ENCODE data around the gene MYO15A. TPM values are rescaled to one million over a fixed set of nuclear protein-coding genes. Genes with fewer than 3 reads are reported as not detected.

The MYO15A gene
- total RNA-seq, 1 experiment from 2014 or later, result 0.28 TPM

GRCh38 chr17:18105595-18105994 lies 3.0 kb upstream of the MYO15A start:
- ChIA-PET POLR2A (ENCODE audit: low non-redundant PET) (no interaction called here), CTCF (no interaction called here)
- BruUV-seq (replicated peaks), result no TSS peak
- H3K4me3 ChIP-seq (ENCODE audit: low read depth, low read length, poor library complexity, severe bottlenecking), result no peak overlapping the region
- H3K4me1 ChIP-seq (ENCODE audit: insufficient read depth, low read length, poor library complexity, severe bottlenecking), result peaks cover 12% of the 10 kb centered on the region
- no peaks in the 10 kb centered on the region for H3K9me3 ChIP-seq (ENCODE audit: low read depth, low read length, poor library complexity, severe bottlenecking)
- H3K36me3 ChIP-seq (ENCODE audit: insufficient read depth, low read length, poor library complexity, severe bottlenecking), result peaks cover 6% of the 10 kb centered on the region
- no peaks in the 10 kb centered on the region for H3K27me3 ChIP-seq (replicated peaks; ENCODE audit: insufficient read depth, low read depth, low read length, poor library complexity)
- TF ChIP-seq CTCF (conservative IDR thresholded peaks at IDR 0.05; ENCODE audit: low read depth, low read length) (no peak), EZH2 (IDR thresholded peaks at IDR 0.05; ENCODE audit: borderline replicate concordance, low read depth, low read length, poor library complexity, severe bottlenecking) (no peak)
- intact Hi-C loops (cut with micrococcal nuclease; ENCODE audit: unreplicated experiment), result no loop called here
- H3K27ac ChIP-seq (ENCODE audit: low read depth, low read length, poor library complexity, severe bottlenecking), result no peak overlapping the region
- DNase-seq (ENCODE audit: low spot score), result no peak

GRCh38 chr17:18106211-18106610 lies 2.3 kb upstream of the MYO15A start:
- no peak for TF ChIP-seq CTCF (conservative IDR thresholded peaks at IDR 0.05; ENCODE audit: low read depth, low read length)
- no peak for TF ChIP-seq EZH2 (IDR thresholded peaks at IDR 0.05; ENCODE audit: borderline replicate concordance, low read depth, low read length, poor library complexity, severe bottlenecking)
- ChIA-PET CTCF (no interaction called here), POLR2A (ENCODE audit: low non-redundant PET) (no interaction called here)
- Histone ChIP-seq H3K27ac (ENCODE audit: low read depth, low read length, poor library complexity, severe bottlenecking) (no peak overlapping the region), H3K4me3 (ENCODE audit: low read depth, low read length, poor library complexity, severe bottlenecking) (no peak overlapping the region), H3K9me3 (ENCODE audit: low read depth, low read length, poor library complexity, severe bottlenecking) (no peaks in the 10 kb centered on the region), H3K36me3 (ENCODE audit: insufficient read depth, low read length, poor library complexity, severe bottlenecking) (peaks cover 6% of the 10 kb centered on the region), H3K27me3 (replicated peaks; ENCODE audit: insufficient read depth, low read depth, low read length, poor library complexity) (no peaks in the 10 kb centered on the region), H3K4me1 (ENCODE audit: insufficient read depth, low read length, poor library complexity, severe bottlenecking) (peaks cover 12% of the 10 kb centered on the region)
- no TSS peak for BruUV-seq (replicated peaks)
- no peak for DNase-seq (ENCODE audit: low spot score)
- intact Hi-C loops (cut with micrococcal nuclease; ENCODE audit: unreplicated experiment), result no loop called here

GRCh38 chr17:18107061-18107790 lies 1.3 kb upstream of the MYO15A start:
- TF ChIP-seq EZH2 (IDR thresholded peaks at IDR 0.05; ENCODE audit: borderline replicate concordance, low read depth, low read length, poor library complexity, severe bottlenecking), result no peak
- no peak for TF ChIP-seq CTCF (conservative IDR thresholded peaks at IDR 0.05; ENCODE audit: low read depth, low read length)
- no peaks in the 10 kb centered on the region for H3K27me3 ChIP-seq (replicated peaks; ENCODE audit: insufficient read depth, low read depth, low read length, poor library complexity)
- BruUV-seq (replicated peaks), result no TSS peak
- H3K36me3 ChIP-seq (ENCODE audit: insufficient read depth, low read length, poor library complexity, severe bottlenecking), result peaks cover 2% of the 10 kb centered on the region
- intact Hi-C loops (cut with micrococcal nuclease; ENCODE audit: unreplicated experiment), result no loop called here
- peaks cover 12% of the 10 kb centered on the region for H3K4me1 ChIP-seq (ENCODE audit: insufficient read depth, low read length, poor library complexity, severe bottlenecking)
- no peaks in the 10 kb centered on the region for H3K9me3 ChIP-seq (ENCODE audit: low read depth, low read length, poor library complexity, severe bottlenecking)
- H3K4me3 ChIP-seq (ENCODE audit: low read depth, low read length, poor library complexity, severe bottlenecking), result no peak overlapping the region
- ChIA-PET POLR2A (ENCODE audit: low non-redundant PET) (no interaction called here), CTCF (no interaction called here)
- no peak for DNase-seq (ENCODE audit: low spot score)
- peak overlapping the region; percentile 8 for H3K27ac ChIP-seq (ENCODE audit: low read depth, low read length, poor library complexity, severe bottlenecking)
